SK-N-SH treated with all-trans-retinoic acid at 6 μM for 48 hours (cell line): Measurements from ENCODE around the gene SMARCE1.

ENCODE experiments used
- ARNTL ChIP-seq: fragments of 450-650 bp; formaldehyde crosslinking; IDR thresholded peaks from 2 replicates; pipeline ENCODE4 v1.5.0; 2020; ENCODE audit warnings: low read depth, mild to moderate bottlenecking, moderate library complexity, borderline replicate concordance
- RARB ChIP-seq: fragments of 250-450 bp; sonication (Bioruptor Pico); IDR thresholded peaks from 2 replicates; pipeline ENCODE4 v1.8.0; 2021; ENCODE audit warnings: mild to moderate bottlenecking, moderate library complexity
- SNAI2 ChIP-seq: fragments of 250-450 bp; sonication (Bioruptor Pico); IDR thresholded peaks from 2 replicates; pipeline ENCODE4 v1.5.0; 2020; ENCODE audit warnings: mild to moderate bottlenecking, moderate library complexity
- TOX ChIP-seq: fragments of 250-450 bp; sonication (Bioruptor Pico); IDR thresholded peaks from 2 replicates; pipeline ENCODE4 v1.8.0; 2021; ENCODE audit warnings: mild to moderate bottlenecking, moderate library complexity, borderline replicate concordance
- ZFP3 ChIP-seq: fragments of 250-450 bp; sonication (Bioruptor Pico); IDR thresholded peaks from 2 replicates; pipeline ENCODE4 v1.5.0; 2020; ENCODE audit warnings: mild to moderate bottlenecking, moderate library complexity
- ZFP30 ChIP-seq: fragments of 450-650 bp; formaldehyde crosslinking; IDR thresholded peaks from 2 replicates; pipeline ENCODE4 v1.5.0; 2022; ENCODE audit warnings: mild to moderate bottlenecking, moderate library complexity
- ZNF8 ChIP-seq: fragments of 450-650 bp; formaldehyde crosslinking; IDR thresholded peaks from 2 replicates; pipeline ENCODE4 v1.5.0; 2020; ENCODE audit warnings: mild to moderate bottlenecking, moderate library complexity
- TF ChIP-seq, protein P1 (sequence below): fragments of 250-450 bp; sonication (Bioruptor Pico); IDR thresholded peaks from 2 replicates; pipeline ENCODE4 v1.8.0; 2020; ENCODE audit warnings: mild to moderate bottlenecking, moderate library complexity, borderline replicate concordance
- TF ChIP-seq, protein P2 (sequence below): fragments of 250-450 bp; sonication (Bioruptor Pico); IDR thresholded peaks from 2 replicates; pipeline ENCODE4 v1.5.1; 2021; ENCODE audit warnings: mild to moderate bottlenecking, moderate library complexity
- TF ChIP-seq, protein P3 (sequence below): fragments of 250-450 bp; sonication (Bioruptor Pico); IDR thresholded peaks from 2 replicates; pipeline ENCODE4 v1.5.1; 2020; ENCODE audit warnings: low read depth, mild to moderate bottlenecking, moderate library complexity

DNA sequence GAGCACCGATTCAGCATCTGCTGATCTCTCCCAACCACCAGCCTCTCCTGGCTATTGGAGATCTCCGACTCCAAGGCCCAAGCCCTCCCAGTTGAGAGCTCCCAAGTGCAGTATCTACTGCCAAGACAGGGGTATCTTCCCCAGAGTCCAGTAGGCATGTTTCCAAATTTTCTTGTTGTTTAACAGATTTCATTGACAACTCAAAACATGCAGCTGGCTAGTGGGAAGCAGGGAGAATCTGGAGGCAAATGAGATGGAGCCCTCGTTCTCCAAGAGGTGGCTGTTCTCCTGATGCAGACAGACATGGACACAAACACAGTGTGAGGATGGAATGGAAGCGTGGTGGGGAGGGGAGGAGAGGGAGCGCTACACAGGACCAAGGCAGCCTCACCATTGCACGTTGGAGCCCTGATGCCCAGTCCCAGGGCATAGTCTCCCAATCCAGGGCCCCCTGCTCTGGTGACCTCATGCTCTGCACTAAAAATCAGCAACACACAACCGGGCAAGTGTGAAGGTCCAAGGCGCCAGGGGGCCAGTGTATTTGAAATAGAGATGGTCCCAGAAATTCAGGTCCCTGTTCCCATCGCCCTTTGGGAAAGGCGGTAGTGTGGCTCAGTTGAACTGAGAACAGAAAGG, 31.7 kb downstream of the SMARCE1 start:
- TF ChIP-seq ZFP30 (CRISPR knock-in tag): no peak
- no peak for TF ChIP-seq ZNF8 (CRISPR knock-in tag)
- TF ChIP-seq SNAI2 (CRISPR knock-in tag): no peak
- TF ChIP-seq, protein P1, sequence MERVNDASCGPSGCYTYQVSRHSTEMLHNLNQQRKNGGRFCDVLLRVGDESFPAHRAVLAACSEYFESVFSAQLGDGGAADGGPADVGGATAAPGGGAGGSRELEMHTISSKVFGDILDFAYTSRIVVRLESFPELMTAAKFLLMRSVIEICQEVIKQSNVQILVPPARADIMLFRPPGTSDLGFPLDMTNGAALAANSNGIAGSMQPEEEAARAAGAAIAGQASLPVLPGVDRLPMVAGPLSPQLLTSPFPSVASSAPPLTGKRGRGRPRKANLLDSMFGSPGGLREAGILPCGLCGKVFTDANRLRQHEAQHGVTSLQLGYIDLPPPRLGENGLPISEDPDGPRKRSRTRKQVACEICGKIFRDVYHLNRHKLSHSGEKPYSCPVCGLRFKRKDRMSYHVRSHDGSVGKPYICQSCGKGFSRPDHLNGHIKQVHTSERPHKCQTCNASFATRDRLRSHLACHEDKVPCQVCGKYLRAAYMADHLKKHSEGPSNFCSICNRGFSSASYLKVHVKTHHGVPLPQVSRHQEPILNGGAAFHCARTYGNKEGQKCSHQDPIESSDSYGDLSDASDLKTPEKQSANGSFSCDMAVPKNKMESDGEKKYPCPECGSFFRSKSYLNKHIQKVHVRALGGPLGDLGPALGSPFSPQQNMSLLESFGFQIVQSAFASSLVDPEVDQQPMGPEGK (CRISPR knock-in tag): no peak
- TF ChIP-seq, protein P2, sequence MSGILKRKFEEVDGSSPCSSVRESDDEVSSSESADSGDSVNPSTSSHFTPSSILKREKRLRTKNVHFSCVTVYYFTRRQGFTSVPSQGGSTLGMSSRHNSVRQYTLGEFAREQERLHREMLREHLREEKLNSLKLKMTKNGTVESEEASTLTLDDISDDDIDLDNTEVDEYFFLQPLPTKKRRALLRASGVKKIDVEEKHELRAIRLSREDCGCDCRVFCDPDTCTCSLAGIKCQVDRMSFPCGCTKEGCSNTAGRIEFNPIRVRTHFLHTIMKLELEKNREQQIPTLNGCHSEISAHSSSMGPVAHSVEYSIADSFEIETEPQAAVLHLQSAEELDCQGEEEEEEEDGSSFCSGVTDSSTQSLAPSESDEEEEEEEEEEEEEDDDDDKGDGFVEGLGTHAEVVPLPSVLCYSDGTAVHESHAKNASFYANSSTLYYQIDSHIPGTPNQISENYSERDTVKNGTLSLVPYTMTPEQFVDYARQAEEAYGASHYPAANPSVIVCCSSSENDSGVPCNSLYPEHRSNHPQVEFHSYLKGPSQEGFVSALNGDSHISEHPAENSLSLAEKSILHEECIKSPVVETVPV (CRISPR knock-in tag): no peak
- TF ChIP-seq, protein P3, sequence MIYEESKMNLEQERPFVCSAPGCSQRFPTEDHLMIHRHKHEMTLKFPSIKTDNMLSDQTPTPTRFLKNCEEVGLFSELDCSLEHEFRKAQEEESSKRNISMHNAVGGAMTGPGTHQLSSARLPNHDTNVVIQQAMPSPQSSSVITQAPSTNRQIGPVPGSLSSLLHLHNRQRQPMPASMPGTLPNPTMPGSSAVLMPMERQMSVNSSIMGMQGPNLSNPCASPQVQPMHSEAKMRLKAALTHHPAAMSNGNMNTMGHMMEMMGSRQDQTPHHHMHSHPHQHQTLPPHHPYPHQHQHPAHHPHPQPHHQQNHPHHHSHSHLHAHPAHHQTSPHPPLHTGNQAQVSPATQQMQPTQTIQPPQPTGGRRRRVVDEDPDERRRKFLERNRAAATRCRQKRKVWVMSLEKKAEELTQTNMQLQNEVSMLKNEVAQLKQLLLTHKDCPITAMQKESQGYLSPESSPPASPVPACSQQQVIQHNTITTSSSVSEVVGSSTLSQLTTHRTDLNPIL: no peak
- no peak for TF ChIP-seq ZFP3
- TF ChIP-seq ARNTL (CRISPR knock-in tag): no peak
- no peak for TF ChIP-seq TOX (CRISPR knock-in tag)
- TF ChIP-seq RARB (CRISPR knock-in tag): no peak
